Pancreas (tissue), 10 donors: ENCODE measurements around the gene TMEM245. TPM values are rescaled to one million over a fixed set of nuclear protein-coding genes. Genes with fewer than 3 reads are reported as not detected.

Source experiments
- ATAC-seq, 4 donors: fragments of 200-7000 bp; cut with Tn5 transposase; one replicate each; pipeline versions ENCODE4 v1.8.0 to v1.9.1; 2020; ENCODE audit warnings: mild to moderate bottlenecking in 4 of 4, moderate library complexity in 4 of 4
- DNase-seq, 6 donors: peaks; one replicate each; pipeline ENCODE4 v3.0.0-alpha.2; 2020
- FAIRE-seq: peaks from 2 replicates; lab custom pipeline; 2012; peaks lifted over from hg19 to GRCh38; lab: Jason Lieb, UNC
- H3K27ac ChIP-seq, 4 donors: fragments of 200-600 bp; sonication (generic); 1 replicate in 3 of 4; 2 replicates in 1 of 4; pipeline versions ENCODE4 v1.5.0 to v1.8.0; 2020
- H3K27me3 ChIP-seq, 4 donors: fragments of 200-600 bp; one replicate each; pipeline ENCODE4 v1.8.0; 2021
- H3K36me3 ChIP-seq, 3 donors: fragments of 200-600 bp; sonication (generic) in 1 of 3; one replicate each; pipeline versions ENCODE4 v1.5.0 to v1.8.0; 2020 to 2021
- H3K4me1 ChIP-seq, 3 donors: fragments of 200-600 bp; one replicate each; pipeline ENCODE4 v1.8.0; 2021
- H3K4me3 ChIP-seq, 4 donors: fragments of 200-600 bp; sonication (generic) in 2 of 4; one replicate each; pipeline versions ENCODE4 v1.5.0 to v1.8.0; 2020 to 2021
- H3K9me3 ChIP-seq, 4 donors: fragments of 200-600 bp; one replicate each; pipeline ENCODE4 v1.8.0; 2021
- CTCF ChIP-seq, 4 donors: fragments of 200-600 bp; sonication (generic) in 3 of 4; IDR thresholded peaks; one replicate each; pipeline versions ENCODE4 v1.5.0 to v1.8.0; 2021; ENCODE audit warnings: antibody characterized with exemption in 4 of 4
- WGBS, 2 donors: extraction: QIAGEN DNeasy Blood & Tissue Kit; methylation state at CpG; one replicate each; pipeline ENCODE4 v1.1.7; 2013; 5-methylcytosine and 5-hydroxymethylcytosine counted together
- intact Hi-C, 3 donors: fragments of 100-400 bp; cut with DNase I; formaldehyde crosslinking; loops; one replicate each; pipeline versions ENCODE4 v1.11.1 to v1.14.2; 2022
- polyA plus RNA-seq, 2 donors: library from polyadenylated mRNA; stranded (reverse); fragments of 200-250 nt; gene quantifications; one replicate each; pipeline ENCODE4 v1.2.3, GENCODE V29; 2013
- total RNA-seq, 6 donors: library from RNA; stranded (reverse); fragmentation: NEBNext Ultra II Directional in 4 of 6; extraction: Animal tissue kit (Norgen Biotek cat#: 25700) in 4 of 6; gene quantifications; one replicate each; pipeline versions ENCODE4 v1.2.1 to v1.2.4, GENCODE V29; 2021 to 2023
- donor health status: healthy with polysubstance abuse.
- donor health status: DM: no; HTN: no; CAD: no; lungs with moderate emphysema.
- donor health status: DM: no; HTN: no; CAD: no.
- donor health status: control.
- donor health status: control.
- donor health status: Bipolar disorder and iron deficiency.
- donor health status: DM: yes; HTN: yes; CAD: no.
- donor health status: DM: no; HTN: no; CAD: no.
- donor health status: DM: no; HTN: no; CAD: no.
- donor health status: DM: yes; HTN: yes; CAD: no.

TMEM245 gene
- total and polyA plus RNA-seq, 8 donors, result 4.9 to 34.1 (median 22.4) TPM

- DNase-seq (no peak), FAIRE-seq (no peak), ATAC-seq (no peak)
- 89 to 93% methylated on average over 4 of the region's 4 CpGs for WGBS, 2 donors
- no peak for TF ChIP-seq CTCF (IDR thresholded peaks at IDR 0.05)
- intact Hi-C loops, result no loop called here
- Histone ChIP-seq H3K36me3 (no peaks in the 10 kb centered on the region), H3K9me3 (no peaks in the 10 kb centered on the region), H3K4me1 (no peaks in the 10 kb centered on the region), H3K27ac (no peak overlapping the region), H3K4me3 (no peak overlapping the region), H3K27me3 (no peaks in the 10 kb centered on the region)
Measured at GRCh38 chr9:109149722-109150121, 30.0 kb upstream of the TMEM245 start.

GRCh38 chr9:109149089-109149488, 29.3 kb upstream of the TMEM245 start:
- 81 to 87% methylated on average over 5 of the region's 5 CpGs for WGBS, 2 donors
- Histone ChIP-seq H3K27me3 (no peaks in the 10 kb centered on the region), H3K27ac (no peak overlapping the region), H3K9me3 (no peaks in the 10 kb centered on the region), H3K4me3 (no peak overlapping the region), H3K36me3 (no peaks in the 10 kb centered on the region), H3K4me1 (no peaks in the 10 kb centered on the region)
- ATAC-seq, result no peak
- FAIRE-seq, result no peak
- no peak for DNase-seq
- intact Hi-C loops, result no loop called here
- TF ChIP-seq CTCF (IDR thresholded peaks at IDR 0.05), result no peak

DNA sequence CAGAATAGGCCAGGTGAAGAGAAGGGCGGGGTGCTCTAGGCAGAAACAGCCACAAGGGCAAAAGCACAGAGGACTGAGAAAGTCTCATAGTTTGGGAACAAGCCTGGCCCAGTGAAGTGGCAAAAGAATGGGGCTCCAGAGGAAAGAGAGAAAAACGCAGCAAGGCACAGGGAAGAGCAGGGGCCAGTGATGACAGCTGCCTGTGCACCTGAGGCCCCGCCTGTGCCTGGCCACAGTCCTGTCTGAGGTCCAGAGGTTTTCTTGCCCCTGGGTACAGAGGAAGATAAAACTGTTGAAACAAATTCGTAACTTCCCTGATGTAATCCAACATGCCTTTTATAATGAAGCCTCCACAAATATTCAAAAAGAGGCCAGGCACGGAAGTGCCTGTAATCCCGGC, 25.3 kb upstream of the TMEM245 start:
- DNase-seq (no peak), ATAC-seq (no peak), FAIRE-seq (no peak)
- H3K27me3 ChIP-seq, result no peaks in the 10 kb centered on the region
- H3K4me3 ChIP-seq, result no peak overlapping the region
- H3K4me1 ChIP-seq, result no peaks in the 10 kb centered on the region
- no peak overlapping the region for H3K27ac ChIP-seq
- no peaks in the 10 kb centered on the region for H3K36me3 ChIP-seq
- WGBS, 2 donors, result 77 to 86% methylated on average over 6 of the region's 6 CpGs
- TF ChIP-seq CTCF (IDR thresholded peaks at IDR 0.05), result no peak
- intact Hi-C loops, result no loop called here
- H3K9me3 ChIP-seq, result no peaks in the 10 kb centered on the region

- Histone ChIP-seq H3K27me3 (no peaks in the 10 kb centered on the region), H3K9me3 (no peaks in the 10 kb centered on the region), H3K4me3 (no peak overlapping the region), H3K4me1 (no peaks in the 10 kb centered on the region), H3K36me3 (no peaks in the 10 kb centered on the region), H3K27ac (no peak overlapping the region)
- FAIRE-seq (no peak), DNase-seq (no peak), ATAC-seq (no peak)
- intact Hi-C loops, result no loop called here
- WGBS, 2 donors, result 70 to 74% methylated on average over 5 of the region's 5 CpGs
- TF ChIP-seq CTCF (IDR thresholded peaks at IDR 0.05), result no peak
Measured at GRCh38 chr9:109143881-109144562, 24.3 kb upstream of the TMEM245 start.

- FAIRE-seq, result no peak
- WGBS, 2 donors, result 82 to 89% methylated on average over 5 of the region's 5 CpGs
- TF ChIP-seq CTCF (IDR thresholded peaks at IDR 0.05), result no peak
- intact Hi-C loops, result no loop called here
- Histone ChIP-seq H3K4me3 (no peak overlapping the region), H3K9me3 (no peaks in the 10 kb centered on the region), H3K27me3 (no peaks in the 10 kb centered on the region), H3K36me3 (no peaks in the 10 kb centered on the region), H3K27ac (no peak overlapping the region), H3K4me1 (no peaks in the 10 kb centered on the region)
- no peak for ATAC-seq
- DNase-seq, result no peak
Measured at GRCh38 chr9:109141375-109141774, 21.6 kb upstream of the TMEM245 start.
